Measurements from ENCODE around the gene SLFN11.

- TF ChIP-seq CTCF (IDR thresholded peaks at IDR 0.05) (no peak), POLR2A (IDR thresholded peaks at IDR 0.05) (no peak)
Observed at GRCh38 chr17:35414247-35414646, 40.8 kb upstream of the SLFN11 start.
